PC-3 (cell line): Measurements from ENCODE around the gene DBH. TPM values are rescaled to one million over a fixed set of nuclear protein-coding genes. Genes with fewer than 3 reads are reported as not detected.

Experiments used
- ATAC-seq: fragments of 200-7000 bp; cut with Tn5 transposase; 2 replicates; pipeline ENCODE4 v1.9.1; 2020; ENCODE audit warnings: mild to moderate bottlenecking, moderate library complexity
- BruUV-seq: library from RNA; stranded (reverse); fragments of 400-500 nt; replicated peaks from 2 replicates; lab custom pipeline; 2021; lab: Mats Ljungman, UMichigan
- CTCF ChIA-PET: fragments of 300-600 bp; sonication (Branson Sonifier 250); formaldehyde crosslinking; loops from one replicate; lab custom pipeline; 2022; ENCODE audit warnings: antibody characterized with exemption; lab: Charles Lee
- POLR2A ChIA-PET: fragments of 300-600 bp; sonication (Branson Sonifier 250); formaldehyde crosslinking; loops from one replicate; lab custom pipeline; 2022; ENCODE audit warnings: antibody characterized with exemption; ENCODE audit not compliant: unreplicated experiment; lab: Charles Lee
- DNase-seq: peaks from one replicate; pipeline ENCODE4 v3.0.0-alpha.2; 2015
- H2AFZ ChIP-seq: fragments of 300-600 bp; sonication (generic); 2 replicates; pipeline ENCODE4 v1.6.0; 2016; ENCODE audit warnings: antibody characterized with exemption, low read length
- H3F3A ChIP-seq: fragments of 300-600 bp; sonication (generic); one replicate; pipeline ENCODE4 v1.6.0; 2017; ENCODE audit warnings: antibody characterized with exemption, low read length, control low read depth, mild to moderate bottlenecking; ENCODE audit not compliant: unreplicated experiment
- H3K27ac ChIP-seq: fragments of 300-600 bp; sonication (generic); 2 replicates; pipeline ENCODE4 v1.5.1; 2016; ENCODE audit warnings: mild to moderate bottlenecking, low read length
- H3K27me3 ChIP-seq: fragments of 300-600 bp; sonication (generic); 2 replicates; pipeline ENCODE4 v1.6.1; 2016; ENCODE audit warnings: low read length, mixed read lengths
- H3K36me3 ChIP-seq: fragments of 300-600 bp; sonication (generic); 2 replicates; pipeline ENCODE4 v1.6.1; 2016; ENCODE audit warnings: low read depth, mixed run types, low read length, mixed read lengths
- H3K4me1 ChIP-seq: fragments of 300-600 bp; sonication (generic); 2 replicates; pipeline ENCODE4 v1.5.1; 2016; ENCODE audit warnings: low read length; ENCODE audit not compliant: insufficient read depth
- H3K4me2 ChIP-seq: fragments of 300-600 bp; sonication (generic); 2 replicates; pipeline ENCODE4 v1.6.0; 2016; ENCODE audit warnings: low read length
- H3K4me3 ChIP-seq: fragments of 300-600 bp; sonication (generic); 2 replicates; pipeline ENCODE4 v1.5.1; 2016; ENCODE audit warnings: mild to moderate bottlenecking, low read length, mixed read lengths
- H3K79me2 ChIP-seq: fragments of 300-600 bp; sonication (generic); 2 replicates; pipeline ENCODE4 v1.6.1; 2017; ENCODE audit warnings: low read length, mixed read lengths
- H3K9ac ChIP-seq: fragments of 300-600 bp; sonication (generic); 2 replicates; pipeline ENCODE4 v1.6.0; 2016; ENCODE audit warnings: mild to moderate bottlenecking, low read length
- H3K9me2 ChIP-seq: fragments of 300-600 bp; sonication (generic); replicated peaks from 2 replicates; pipeline ENCODE4 v1.6.1; 2016; ENCODE audit warnings: mixed run types, low read length, mixed read lengths
- H3K9me3 ChIP-seq: fragments of 300-600 bp; sonication (generic); 2 replicates; pipeline ENCODE4 v1.6.1; 2016; ENCODE audit warnings: low read length, mixed read lengths
- H4K20me1 ChIP-seq: fragments of 300-600 bp; sonication (generic); 2 replicates; pipeline ENCODE4 v1.6.1; 2016; ENCODE audit warnings: low read length, mixed read lengths
- EZH2 ChIP-seq: fragments of 300-600 bp; sonication (generic); IDR thresholded peaks from one replicate; pipeline ENCODE4 v1.6.1; 2017; ENCODE audit warnings: antibody characterized with exemption, mild to moderate bottlenecking, low read length; ENCODE audit not compliant: unreplicated experiment
- EZH2phosphoT487 ChIP-seq: fragments of 300-600 bp; sonication (generic); IDR thresholded peaks from 2 replicates; pipeline ENCODE4 v1.6.1; 2018; ENCODE audit warnings: mild to moderate bottlenecking, antibody characterized with exemption, low read length, borderline replicate concordance
- intact Hi-C: fragments of 100-400 bp; cut with micrococcal nuclease; formaldehyde crosslinking; loops from 2 replicates; pipeline ENCODE4 v1.9.0; 2023
- total RNA-seq: library from RNA; depleted of rRNA; stranded (reverse); fragments of >200 nt; gene quantifications from 2 replicates; pipeline ENCODE4 v1.2.3, GENCODE V29; 2014
- TF ChIP-seq, protein P1 (sequence below): fragments of 300-600 bp; sonication (generic); conservative IDR thresholded peaks from 2 replicates; pipeline ENCODE4 v1.5.1; 2017; ENCODE audit warnings: antibody characterized with exemption, low read depth, mild to moderate bottlenecking, low read length

DBH gene
- total RNA-seq, 1 experiment from 2014 or later: not detected

DNA sequence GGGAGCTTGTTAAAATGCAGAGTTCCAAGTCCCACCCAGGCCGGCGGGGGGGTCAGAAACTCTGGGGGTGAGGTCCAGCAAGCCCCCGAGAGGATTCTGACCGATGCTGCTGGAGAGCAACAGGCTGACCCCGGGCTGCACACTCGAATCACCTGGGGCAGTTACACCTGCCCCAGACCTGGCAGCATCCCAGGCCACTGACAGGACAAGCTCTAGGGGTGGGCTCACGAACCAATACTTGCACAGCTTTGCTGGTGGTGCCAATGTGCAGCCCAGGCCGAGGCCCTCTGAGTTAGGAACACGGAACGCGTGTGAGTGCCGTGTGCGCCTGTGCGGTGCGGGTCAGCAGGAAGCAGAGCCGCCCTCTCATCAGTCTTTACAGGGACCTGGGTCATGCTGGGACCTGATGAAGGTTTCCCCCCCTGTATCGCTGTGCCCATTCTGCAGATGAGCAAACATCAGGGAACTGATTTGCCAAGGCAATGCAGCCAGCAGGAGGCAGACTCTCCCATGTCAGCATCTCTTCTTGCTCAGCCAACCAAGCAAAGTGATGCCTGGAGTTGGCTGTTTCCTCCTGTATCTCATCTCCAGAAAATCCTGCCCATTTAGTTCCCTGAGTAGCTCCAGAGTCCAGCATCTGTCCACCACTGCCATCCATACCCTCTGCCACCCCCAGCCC lies 43.3 kb upstream of the DBH start:
- no peak for ATAC-seq
- CTCF ChIA-PET: no interaction called here
- no TSS peak for BruUV-seq

DNA sequence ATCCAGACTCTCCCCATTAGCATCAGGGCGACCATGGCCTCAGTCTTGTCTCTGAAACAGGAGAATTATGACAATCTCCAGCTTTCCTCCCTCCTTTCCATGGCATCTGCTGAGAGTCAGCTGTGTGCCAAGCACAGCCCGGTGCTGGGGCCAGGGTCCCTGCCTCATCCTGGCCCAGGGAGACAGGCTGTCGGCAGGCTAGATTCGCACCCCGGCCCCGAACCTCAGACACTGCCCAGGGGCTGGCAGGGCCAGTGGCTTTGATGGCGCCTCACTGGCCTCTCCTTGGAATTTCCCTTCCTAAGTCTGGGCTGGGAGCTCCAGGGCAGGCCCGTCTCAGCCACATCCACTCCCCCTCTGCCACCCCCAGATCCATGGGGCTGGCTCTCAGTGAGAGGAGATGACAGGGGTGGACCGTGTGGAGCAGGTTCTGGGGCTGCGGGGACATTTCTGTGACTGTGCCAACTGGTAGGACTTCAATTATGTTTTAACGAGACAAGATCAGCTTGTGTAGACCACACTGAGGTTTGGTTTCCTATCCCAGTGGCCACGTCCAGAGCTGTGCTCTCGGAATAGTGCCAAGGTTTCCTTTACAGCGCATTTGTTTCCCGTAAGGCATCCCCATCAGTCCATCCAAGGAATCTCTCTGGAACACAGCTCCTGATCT lies 42.4 kb upstream of the DBH start:
- ATAC-seq (no peak), DNase-seq (no peak)
- Histone ChIP-seq H3K27me3 (no peaks in the 10 kb centered on the region), H3K9me2 (no peaks in the 10 kb centered on the region), H3K79me2 (no peaks in the 10 kb centered on the region), H3K27ac (no peak overlapping the region), H3K36me3 (no peaks in the 10 kb centered on the region), H2AFZ (no peak overlapping the region), H3K9me3 (0 out of 2 replicates have a peak, but pooled peaks cover 5% of the 10 kb centered on the region), H3K9ac (no peak overlapping the region), H3K4me1 (no peaks in the 10 kb centered on the region), H3K4me3 (no peak overlapping the region), H3F3A (no peaks in the 10 kb centered on the region), H3K4me2 (no peak overlapping the region), H4K20me1 (no peaks in the 10 kb centered on the region)
- POLR2A ChIA-PET: no interaction called here
- BruUV-seq: no TSS peak
- TF ChIP-seq, protein P1, sequence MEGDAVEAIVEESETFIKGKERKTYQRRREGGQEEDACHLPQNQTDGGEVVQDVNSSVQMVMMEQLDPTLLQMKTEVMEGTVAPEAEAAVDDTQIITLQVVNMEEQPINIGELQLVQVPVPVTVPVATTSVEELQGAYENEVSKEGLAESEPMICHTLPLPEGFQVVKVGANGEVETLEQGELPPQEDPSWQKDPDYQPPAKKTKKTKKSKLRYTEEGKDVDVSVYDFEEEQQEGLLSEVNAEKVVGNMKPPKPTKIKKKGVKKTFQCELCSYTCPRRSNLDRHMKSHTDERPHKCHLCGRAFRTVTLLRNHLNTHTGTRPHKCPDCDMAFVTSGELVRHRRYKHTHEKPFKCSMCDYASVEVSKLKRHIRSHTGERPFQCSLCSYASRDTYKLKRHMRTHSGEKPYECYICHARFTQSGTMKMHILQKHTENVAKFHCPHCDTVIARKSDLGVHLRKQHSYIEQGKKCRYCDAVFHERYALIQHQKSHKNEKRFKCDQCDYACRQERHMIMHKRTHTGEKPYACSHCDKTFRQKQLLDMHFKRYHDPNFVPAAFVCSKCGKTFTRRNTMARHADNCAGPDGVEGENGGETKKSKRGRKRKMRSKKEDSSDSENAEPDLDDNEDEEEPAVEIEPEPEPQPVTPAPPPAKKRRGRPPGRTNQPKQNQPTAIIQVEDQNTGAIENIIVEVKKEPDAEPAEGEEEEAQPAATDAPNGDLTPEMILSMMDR: no peak
- TF ChIP-seq EZH2 (no peak), EZH2phosphoT487 (no peak)
- CTCF ChIA-PET: no interaction called here
- intact Hi-C loops: no loop called here

More for the DNA sequence above, 43.3 kb upstream of the DBH start:
- Histone ChIP-seq H3K79me2 (no peaks in the 10 kb centered on the region), H2AFZ (no peak overlapping the region), H3K4me3 (no peak overlapping the region), H3K4me2 (no peak overlapping the region), H3K9me3 (0 out of 2 replicates have a peak, but pooled peaks cover 5% of the 10 kb centered on the region), H4K20me1 (no peaks in the 10 kb centered on the region), H3K27ac (no peak overlapping the region), H3K27me3 (no peaks in the 10 kb centered on the region), H3K4me1 (no peaks in the 10 kb centered on the region), H3K9ac (no peak overlapping the region), H3K9me2 (no peaks in the 10 kb centered on the region), H3K36me3 (no peaks in the 10 kb centered on the region), H3F3A (no peaks in the 10 kb centered on the region)
- POLR2A ChIA-PET: no interaction called here
- intact Hi-C loops: no loop called here
- no peak for DNase-seq
- TF ChIP-seq EZH2 (no peak), EZH2phosphoT487 (no peak)
- TF ChIP-seq, protein P1: no peak; the same call in 1 of the 2 replicates

DNA sequence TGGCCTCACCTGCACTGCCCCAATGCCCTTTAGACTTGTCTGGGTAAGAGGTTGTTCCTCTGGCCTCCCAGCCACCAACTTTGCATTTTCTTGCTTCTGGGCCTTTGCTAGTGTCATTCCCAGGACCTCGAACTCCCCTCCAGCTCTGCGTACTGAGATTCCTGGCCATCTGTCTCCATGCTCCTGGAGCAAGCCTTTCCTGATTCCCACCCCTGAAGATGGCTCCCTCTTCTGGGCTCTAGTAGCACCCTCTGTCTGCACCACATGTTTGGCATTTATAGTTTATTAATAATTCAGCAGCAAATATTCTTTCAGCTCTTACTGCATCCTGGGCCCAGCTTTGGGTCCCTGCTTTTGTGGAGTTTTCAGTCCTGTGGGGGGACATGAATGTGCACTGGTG lies 41.9 kb upstream of the DBH start:
- Histone ChIP-seq H3K27ac (no peak overlapping the region), H2AFZ (no peak overlapping the region), H3K36me3 (no peaks in the 10 kb centered on the region), H3K79me2 (no peaks in the 10 kb centered on the region), H4K20me1 (no peaks in the 10 kb centered on the region), H3K27me3 (no peaks in the 10 kb centered on the region), H3K4me2 (no peak overlapping the region), H3F3A (no peaks in the 10 kb centered on the region), H3K4me3 (no peak overlapping the region), H3K9me2 (no peaks in the 10 kb centered on the region), H3K9ac (no peak overlapping the region), H3K4me1 (no peaks in the 10 kb centered on the region), H3K9me3 (0 out of 2 replicates have a peak, but pooled peaks cover 5% of the 10 kb centered on the region)
- POLR2A ChIA-PET: no interaction called here
- intact Hi-C loops: no loop called here
- CTCF ChIA-PET: no interaction called here
- TF ChIP-seq EZH2phosphoT487: no peak
- no peak for TF ChIP-seq EZH2
- BruUV-seq: no TSS peak
- no peak for DNase-seq
- no peak for ATAC-seq
